ENCODE results near the gene MTMR3. TPM values are rescaled to one million over a fixed set of nuclear protein-coding genes. Genes with fewer than 3 reads are reported as not detected.

Gene MTMR3
- total RNA-seq, 1 experiment from 2014 or later, result 26.8 TPM

DNA sequence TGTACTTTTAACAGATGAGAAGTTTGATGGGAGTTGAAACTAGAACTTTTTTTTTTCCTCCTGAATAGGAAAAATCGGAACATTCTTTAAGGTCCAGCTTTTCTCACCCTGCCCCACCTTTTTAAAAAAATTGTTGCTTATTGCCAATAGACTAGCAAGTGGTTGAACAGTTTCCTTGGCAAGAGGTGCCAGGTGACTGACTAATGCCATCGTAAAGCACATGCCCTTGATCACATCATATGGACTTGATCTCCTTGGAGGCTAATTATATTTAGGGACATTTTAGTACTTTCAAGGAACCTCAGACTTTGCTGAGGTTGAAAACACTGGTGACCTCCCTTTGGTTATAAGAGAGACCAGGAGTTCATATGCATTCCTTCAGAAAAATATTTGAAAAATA, 57.6 kb downstream of the MTMR3 start:
- ATAC-seq, result no peak
- in situ Hi-C loops (cut with HindIII; ENCODE audit: low pct_unique_long_range_greater_than_20kb, low sequenced_read_pairs), result no loop called here
- intact Hi-C loops (cut with micrococcal nuclease; ENCODE audit: unreplicated experiment), result no loop called here
- Histone ChIP-seq H3K36me3 (ENCODE audit: control insufficient read depth, insufficient read depth, low read length) (no peaks in the 10 kb centered on the region), H3K9me3 (ENCODE audit: control insufficient read depth, insufficient read depth, low read depth, low read length) (peaks cover 4% of the 10 kb centered on the region; the same call in 1 of the 2 replicates), H3K4me1 (ENCODE audit: control insufficient read depth, insufficient read depth, low read length) (no peaks in the 10 kb centered on the region), H3K4me3 (ENCODE audit: low read depth in 2 of 2, low read length in 2 of 2) (no peak overlapping the region), H3K27ac (ENCODE audit: low read length) (no peak overlapping the region), H3K27me3 (ENCODE audit: control insufficient read depth, insufficient read depth, low read length) (no peaks in the 10 kb centered on the region)
- POLR2A ChIA-PET, result no interaction called here
- no TSS peak for BruUV-seq (replicated peaks)
- DNase-seq (ENCODE audit: low read depth, low spot score), result no peak
- CTCF ChIA-PET, result no interaction called here
- TF ChIP-seq SIN3A (IDR thresholded peaks at IDR 0.05; ENCODE audit: borderline replicate concordance, insufficient read depth, low read depth, low read length) (no peak), POLR2AphosphoS5 (IDR thresholded peaks at IDR 0.05; ENCODE audit: low read depth, low read length) (no peak), TCF7L2 (IDR thresholded peaks at IDR 0.05; ENCODE audit: low read depth, low read length) (no peak)
- TF ChIP-seq, protein P1, sequence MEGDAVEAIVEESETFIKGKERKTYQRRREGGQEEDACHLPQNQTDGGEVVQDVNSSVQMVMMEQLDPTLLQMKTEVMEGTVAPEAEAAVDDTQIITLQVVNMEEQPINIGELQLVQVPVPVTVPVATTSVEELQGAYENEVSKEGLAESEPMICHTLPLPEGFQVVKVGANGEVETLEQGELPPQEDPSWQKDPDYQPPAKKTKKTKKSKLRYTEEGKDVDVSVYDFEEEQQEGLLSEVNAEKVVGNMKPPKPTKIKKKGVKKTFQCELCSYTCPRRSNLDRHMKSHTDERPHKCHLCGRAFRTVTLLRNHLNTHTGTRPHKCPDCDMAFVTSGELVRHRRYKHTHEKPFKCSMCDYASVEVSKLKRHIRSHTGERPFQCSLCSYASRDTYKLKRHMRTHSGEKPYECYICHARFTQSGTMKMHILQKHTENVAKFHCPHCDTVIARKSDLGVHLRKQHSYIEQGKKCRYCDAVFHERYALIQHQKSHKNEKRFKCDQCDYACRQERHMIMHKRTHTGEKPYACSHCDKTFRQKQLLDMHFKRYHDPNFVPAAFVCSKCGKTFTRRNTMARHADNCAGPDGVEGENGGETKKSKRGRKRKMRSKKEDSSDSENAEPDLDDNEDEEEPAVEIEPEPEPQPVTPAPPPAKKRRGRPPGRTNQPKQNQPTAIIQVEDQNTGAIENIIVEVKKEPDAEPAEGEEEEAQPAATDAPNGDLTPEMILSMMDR (IDR thresholded peaks at IDR 0.05), result no peak
- TF ChIP-seq, protein P2, sequence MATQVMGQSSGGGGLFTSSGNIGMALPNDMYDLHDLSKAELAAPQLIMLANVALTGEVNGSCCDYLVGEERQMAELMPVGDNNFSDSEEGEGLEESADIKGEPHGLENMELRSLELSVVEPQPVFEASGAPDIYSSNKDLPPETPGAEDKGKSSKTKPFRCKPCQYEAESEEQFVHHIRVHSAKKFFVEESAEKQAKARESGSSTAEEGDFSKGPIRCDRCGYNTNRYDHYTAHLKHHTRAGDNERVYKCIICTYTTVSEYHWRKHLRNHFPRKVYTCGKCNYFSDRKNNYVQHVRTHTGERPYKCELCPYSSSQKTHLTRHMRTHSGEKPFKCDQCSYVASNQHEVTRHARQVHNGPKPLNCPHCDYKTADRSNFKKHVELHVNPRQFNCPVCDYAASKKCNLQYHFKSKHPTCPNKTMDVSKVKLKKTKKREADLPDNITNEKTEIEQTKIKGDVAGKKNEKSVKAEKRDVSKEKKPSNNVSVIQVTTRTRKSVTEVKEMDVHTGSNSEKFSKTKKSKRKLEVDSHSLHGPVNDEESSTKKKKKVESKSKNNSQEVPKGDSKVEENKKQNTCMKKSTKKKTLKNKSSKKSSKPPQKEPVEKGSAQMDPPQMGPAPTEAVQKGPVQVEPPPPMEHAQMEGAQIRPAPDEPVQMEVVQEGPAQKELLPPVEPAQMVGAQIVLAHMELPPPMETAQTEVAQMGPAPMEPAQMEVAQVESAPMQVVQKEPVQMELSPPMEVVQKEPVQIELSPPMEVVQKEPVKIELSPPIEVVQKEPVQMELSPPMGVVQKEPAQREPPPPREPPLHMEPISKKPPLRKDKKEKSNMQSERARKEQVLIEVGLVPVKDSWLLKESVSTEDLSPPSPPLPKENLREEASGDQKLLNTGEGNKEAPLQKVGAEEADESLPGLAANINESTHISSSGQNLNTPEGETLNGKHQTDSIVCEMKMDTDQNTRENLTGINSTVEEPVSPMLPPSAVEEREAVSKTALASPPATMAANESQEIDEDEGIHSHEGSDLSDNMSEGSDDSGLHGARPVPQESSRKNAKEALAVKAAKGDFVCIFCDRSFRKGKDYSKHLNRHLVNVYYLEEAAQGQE (IDR thresholded peaks at IDR 0.05; ENCODE audit: insufficient read depth in 1 of 2, low read depth in 2 of 2, low read length in 1 of 2), result no peak

DNA sequence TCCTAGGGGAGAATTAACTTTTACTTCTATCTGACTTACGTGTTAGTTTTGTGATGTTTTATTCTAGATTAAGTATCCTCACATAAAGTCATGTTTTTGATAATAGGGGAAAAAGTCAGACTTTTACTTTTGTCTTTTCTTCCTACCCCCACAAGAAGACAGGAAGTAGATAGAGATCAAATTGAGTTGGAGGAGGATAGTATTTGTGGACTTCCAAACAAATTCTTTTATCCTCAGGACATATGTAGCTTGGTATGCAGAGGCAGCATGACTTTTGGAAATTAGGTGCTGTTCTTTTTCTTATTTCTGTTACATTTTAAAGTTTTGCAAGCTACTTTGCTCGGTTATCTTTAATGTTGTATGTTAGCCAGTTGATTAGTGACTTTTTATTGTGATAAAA, 61.4 kb downstream of the MTMR3 start:
- TF ChIP-seq, protein P2 (IDR thresholded peaks at IDR 0.05; ENCODE audit: insufficient read depth in 1 of 2, low read depth in 2 of 2, low read length in 1 of 2), result no peak
- TF ChIP-seq TCF7L2 (IDR thresholded peaks at IDR 0.05; ENCODE audit: low read depth, low read length) (no peak), SIN3A (IDR thresholded peaks at IDR 0.05; ENCODE audit: borderline replicate concordance, insufficient read depth, low read depth, low read length) (no peak), POLR2AphosphoS5 (IDR thresholded peaks at IDR 0.05; ENCODE audit: low read depth, low read length) (no peak)
- TF ChIP-seq, protein P1 (IDR thresholded peaks at IDR 0.05), result no peak
- Histone ChIP-seq H3K27me3 (ENCODE audit: control insufficient read depth, insufficient read depth, low read length) (no peaks in the 10 kb centered on the region), H3K27ac (ENCODE audit: low read length) (no peak overlapping the region), H3K9me3 (ENCODE audit: control insufficient read depth, insufficient read depth, low read depth, low read length) (peaks cover 4% of the 10 kb centered on the region; the same call in 1 of the 2 replicates), H3K4me3 (ENCODE audit: low read depth in 2 of 2, low read length in 2 of 2) (no peak overlapping the region), H3K36me3 (ENCODE audit: control insufficient read depth, insufficient read depth, low read length) (no peaks in the 10 kb centered on the region), H3K4me1 (ENCODE audit: control insufficient read depth, insufficient read depth, low read length) (peaks cover 10% of the 10 kb centered on the region)
- no peak for ATAC-seq
- intact Hi-C loops (cut with micrococcal nuclease; ENCODE audit: unreplicated experiment) (no loop called here), in situ Hi-C loops (cut with HindIII; ENCODE audit: low pct_unique_long_range_greater_than_20kb, low sequenced_read_pairs) (no loop called here)
- no TSS peak for BruUV-seq (replicated peaks)
- DNase-seq (ENCODE audit: low read depth, low spot score), result no peak
- ChIA-PET CTCF (no interaction called here), POLR2A (no interaction called here)

Data from Panc1 (cell line).